Trophoblast cell (in vitro differentiated cells and primary cell): ENCODE data around the gene PARD3B.

ENCODE experiments used
- DNase-seq, 2 donors: peaks; one replicate each; pipeline ENCODE4 v3.0.0-alpha.2; 2016
- H2AFZ ChIP-seq: 2 replicates; pipeline ENCODE4 v1.6.1; 2013; ENCODE audit warnings: low read length, moderate library complexity, mild to moderate bottlenecking; ENCODE audit not compliant: insufficient read depth, poor library complexity
- H2AK5ac ChIP-seq: 2 replicates; pipeline ENCODE4 v1.6.1; 2013; ENCODE audit warnings: mild to moderate bottlenecking, low read length
- H2BK120ac ChIP-seq: 2 replicates; pipeline ENCODE4 v1.6.1; 2013; ENCODE audit warnings: low read length, mild to moderate bottlenecking, moderate library complexity; ENCODE audit not compliant: insufficient read depth, poor library complexity
- H2BK12ac ChIP-seq: 2 replicates; pipeline ENCODE4 v1.6.1; 2013; ENCODE audit warnings: mild to moderate bottlenecking, low read length, moderate library complexity
- H2BK5ac ChIP-seq: 2 replicates; pipeline ENCODE4 v1.6.1; 2013; ENCODE audit warnings: low read length, low read depth, moderate library complexity, mild to moderate bottlenecking; ENCODE audit not compliant: poor library complexity
- H3K14ac ChIP-seq: 2 replicates; pipeline ENCODE4 v1.6.1; 2013; ENCODE audit warnings: mild to moderate bottlenecking, low read length
- H3K18ac ChIP-seq: 2 replicates; pipeline ENCODE4 v1.6.1; 2013; ENCODE audit warnings: mild to moderate bottlenecking, low read length
- H3K23ac ChIP-seq: 2 replicates; pipeline ENCODE4 v1.6.1; 2013; ENCODE audit warnings: low read length
- H3K27ac ChIP-seq: 2 replicates; pipeline ENCODE4 v1.5.1; 2013; ENCODE audit warnings: low read depth, mild to moderate bottlenecking, inconsistent platforms, low read length, moderate library complexity
- H3K27me3 ChIP-seq: 2 replicates; pipeline ENCODE4 v1.6.1; 2013; ENCODE audit warnings: inconsistent platforms, mild to moderate bottlenecking, low read length, moderate library complexity; ENCODE audit not compliant: insufficient read depth
- H3K36me3 ChIP-seq, 2 experiments: 1 replicate in 1 of 2; 2 replicates in 1 of 2; pipeline ENCODE4 v1.6.1; 2013; ENCODE audit warnings: low read length in 2 of 2, mild to moderate bottlenecking in 2 of 2, moderate library complexity in 1 of 2; ENCODE audit not compliant: insufficient read depth in 2 of 2, control insufficient read depth in 1 of 2
- H3K4ac ChIP-seq: 2 replicates; pipeline ENCODE4 v1.6.1; 2013; ENCODE audit warnings: low read depth, mild to moderate bottlenecking, low read length, moderate library complexity
- H3K4me1 ChIP-seq, 2 experiments: 1 replicate in 1 of 2; 2 replicates in 1 of 2; pipeline ENCODE4 v1.6.1; 2013; ENCODE audit warnings: low read length in 2 of 2, mild to moderate bottlenecking in 2 of 2, moderate library complexity in 1 of 2; ENCODE audit not compliant: insufficient read depth in 2 of 2, control insufficient read depth in 1 of 2
- H3K4me2 ChIP-seq: 2 replicates; pipeline ENCODE4 v1.6.1; 2013; ENCODE audit warnings: inconsistent platforms, mild to moderate bottlenecking, low read length, moderate library complexity
- H3K4me3 ChIP-seq: 2 replicates; pipeline ENCODE4 v1.5.1; 2013; ENCODE audit warnings: mild to moderate bottlenecking, low read depth, low read length, inconsistent platforms
- H3K79me1 ChIP-seq: one replicate; pipeline ENCODE4 v1.6.1; 2013; ENCODE audit warnings: low read length
- H3K79me2 ChIP-seq: 2 replicates; pipeline ENCODE4 v1.6.1; 2013; ENCODE audit warnings: low read length, mild to moderate bottlenecking; ENCODE audit not compliant: control insufficient read depth, insufficient read depth, poor library complexity
- H3K9ac ChIP-seq: 2 replicates; pipeline ENCODE4 v1.6.1; 2013; ENCODE audit warnings: mild to moderate bottlenecking, low read length
- H3K9me3 ChIP-seq: 2 replicates; pipeline ENCODE4 v1.6.1; 2013; ENCODE audit warnings: low read depth, mild to moderate bottlenecking, control low read depth, inconsistent platforms, low read length; ENCODE audit not compliant: insufficient read depth
- H4K12ac ChIP-seq: 2 replicates; pipeline ENCODE4 v1.6.1; 2013; ENCODE audit warnings: low read depth, mild to moderate bottlenecking, low read length, moderate library complexity
- H4K8ac ChIP-seq: 2 replicates; pipeline ENCODE4 v1.6.1; 2013; ENCODE audit warnings: low read depth, mild to moderate bottlenecking, low read length, moderate library complexity
- H4K91ac ChIP-seq: one replicate; pipeline ENCODE4 v1.6.1; 2013; ENCODE audit warnings: low read depth, mild to moderate bottlenecking, low read length, moderate library complexity
- WGBS: extraction: QIAGEN DNeasy Blood & Tissue Kit; methylation state at CpG from one replicate; pipeline ENCODE4 v1.1.7; 2013; ENCODE audit warnings: missing lambda C conversion rate; ENCODE audit not compliant: insufficient read length, insufficient coverage; ENCODE audit errors: extremely low coverage; 5-methylcytosine and 5-hydroxymethylcytosine counted together

The PARD3B gene

GRCh38 chr2:204515416-204515815 lies 29.9 kb upstream of the PARD3B start:
- Histone ChIP-seq H4K8ac (no peak overlapping the region), H4K91ac (no peak overlapping the region), H3K9me3 (no peaks in the 10 kb centered on the region), H3K14ac (no peak overlapping the region), H2BK12ac (no peak overlapping the region), H3K27me3 (no peaks in the 10 kb centered on the region), H2BK120ac (no peak overlapping the region), H2AK5ac (no peak overlapping the region), H2AFZ (no peak overlapping the region), H3K79me1 (no peaks in the 10 kb centered on the region), H3K36me3 (no peaks in the 10 kb centered on the region), H3K4me1 (no peaks in the 10 kb centered on the region), H3K23ac (no peak overlapping the region), H3K4me3 (no peak overlapping the region), H3K4me2 (no peak overlapping the region), H3K9ac (no peak overlapping the region), H3K4ac (no peak overlapping the region), H3K79me2 (no peaks in the 10 kb centered on the region), H4K12ac (no peak overlapping the region), H2BK5ac (no peak overlapping the region), H3K27ac (no peak overlapping the region), H3K18ac (no peak overlapping the region)
- DNase-seq = no peak
- WGBS = no CpG with 5 or more reads among the region's 3 CpGs

- H3K4me2 ChIP-seq = no peak overlapping the region
- no peak overlapping the region for H4K91ac ChIP-seq
- no peak for DNase-seq
- no peak overlapping the region for H2BK5ac ChIP-seq
- H2AK5ac ChIP-seq = no peak overlapping the region
- H3K36me3 ChIP-seq = no peaks in the 10 kb centered on the region
- WGBS = no CpG with 5 or more reads among the region's 5 CpGs
- no peak overlapping the region for H3K18ac ChIP-seq
- no peak overlapping the region for H3K14ac ChIP-seq
- no peak overlapping the region for H3K9ac ChIP-seq
- no peak overlapping the region for H3K27ac ChIP-seq
- no peak overlapping the region for H4K8ac ChIP-seq
- H2BK12ac ChIP-seq = no peak overlapping the region
- no peak overlapping the region for H2AFZ ChIP-seq
- H3K27me3 ChIP-seq = no peaks in the 10 kb centered on the region
- no peak overlapping the region for H4K12ac ChIP-seq
- H3K79me1 ChIP-seq = no peaks in the 10 kb centered on the region
- no peak overlapping the region for H3K4me3 ChIP-seq
- no peaks in the 10 kb centered on the region for H3K4me1 ChIP-seq
- H3K79me2 ChIP-seq = no peaks in the 10 kb centered on the region
- no peak overlapping the region for H3K23ac ChIP-seq
- no peak overlapping the region for H3K4ac ChIP-seq
- H2BK120ac ChIP-seq = no peak overlapping the region
- no peaks in the 10 kb centered on the region for H3K9me3 ChIP-seq
These were observed 28.1 kb upstream of the PARD3B start for GRCh38 chr2:204517154-204517553.

- Histone ChIP-seq H2BK5ac (no peak overlapping the region), H3K36me3 (no peaks in the 10 kb centered on the region), H3K4me2 (no peak overlapping the region), H4K91ac (no peak overlapping the region), H2AK5ac (no peak overlapping the region), H3K18ac (no peak overlapping the region), H2BK12ac (no peak overlapping the region), H2BK120ac (no peak overlapping the region), H3K27ac (no peak overlapping the region), H4K12ac (no peak overlapping the region), H3K27me3 (no peaks in the 10 kb centered on the region), H3K9me3 (no peaks in the 10 kb centered on the region), H2AFZ (no peak overlapping the region), H3K23ac (no peak overlapping the region), H3K14ac (no peak overlapping the region), H3K4me3 (no peak overlapping the region), H3K79me1 (no peaks in the 10 kb centered on the region), H3K4me1 (no peaks in the 10 kb centered on the region), H3K4ac (no peak overlapping the region), H3K79me2 (no peaks in the 10 kb centered on the region), H3K9ac (no peak overlapping the region), H4K8ac (no peak overlapping the region)
- WGBS = no CpG with 5 or more reads among the region's 6 CpGs
- DNase-seq = no peak
These were observed 15.3 kb upstream of the PARD3B start for GRCh38 chr2:204529795-204530463.

GRCh38 chr2:204530464-204530805 lies 14.8 kb upstream of the PARD3B start:
- no peak overlapping the region for H4K12ac ChIP-seq
- DNase-seq = no peak

More at GRCh38 chr2:204530464-204530805, 14.8 kb upstream of the PARD3B start:
- no peaks in the 10 kb centered on the region for H3K4me1 ChIP-seq
- H3K79me2 ChIP-seq = no peaks in the 10 kb centered on the region
- no peaks in the 10 kb centered on the region for H3K27me3 ChIP-seq
- no peak overlapping the region for H2BK120ac ChIP-seq
- H3K9ac ChIP-seq = no peak overlapping the region
- H3K4ac ChIP-seq = no peak overlapping the region
- no peak overlapping the region for H3K4me2 ChIP-seq
- no peaks in the 10 kb centered on the region for H3K79me1 ChIP-seq
- H4K8ac ChIP-seq = no peak overlapping the region
- H2AFZ ChIP-seq = no peak overlapping the region
- no peak overlapping the region for H3K27ac ChIP-seq
- H2BK5ac ChIP-seq = no peak overlapping the region
- H3K9me3 ChIP-seq = no peaks in the 10 kb centered on the region
- no peak overlapping the region for H2BK12ac ChIP-seq
- H3K18ac ChIP-seq = no peak overlapping the region
- WGBS = no CpG with 5 or more reads among the region's 1 CpG
- H3K14ac ChIP-seq = no peak overlapping the region
- H3K23ac ChIP-seq = no peak overlapping the region
- H3K4me3 ChIP-seq = no peak overlapping the region
- H4K91ac ChIP-seq = no peak overlapping the region
- no peaks in the 10 kb centered on the region for H3K36me3 ChIP-seq
- no peak overlapping the region for H2AK5ac ChIP-seq
